Stimulated activated CD4-positive, alpha-beta T cell treated with anti-CD3 and anti-CD28 coated beads, Interleukin-2, amount 100 ng/mL, for 4 hours (primary cell): ENCODE results near the gene IFI27.

Experiments used
- DNase-seq: peaks from one replicate; pipeline ENCODE4 v3.0.0-alpha.2; 2020; ENCODE audit warnings: low read depth

Gene IFI27

DNA sequence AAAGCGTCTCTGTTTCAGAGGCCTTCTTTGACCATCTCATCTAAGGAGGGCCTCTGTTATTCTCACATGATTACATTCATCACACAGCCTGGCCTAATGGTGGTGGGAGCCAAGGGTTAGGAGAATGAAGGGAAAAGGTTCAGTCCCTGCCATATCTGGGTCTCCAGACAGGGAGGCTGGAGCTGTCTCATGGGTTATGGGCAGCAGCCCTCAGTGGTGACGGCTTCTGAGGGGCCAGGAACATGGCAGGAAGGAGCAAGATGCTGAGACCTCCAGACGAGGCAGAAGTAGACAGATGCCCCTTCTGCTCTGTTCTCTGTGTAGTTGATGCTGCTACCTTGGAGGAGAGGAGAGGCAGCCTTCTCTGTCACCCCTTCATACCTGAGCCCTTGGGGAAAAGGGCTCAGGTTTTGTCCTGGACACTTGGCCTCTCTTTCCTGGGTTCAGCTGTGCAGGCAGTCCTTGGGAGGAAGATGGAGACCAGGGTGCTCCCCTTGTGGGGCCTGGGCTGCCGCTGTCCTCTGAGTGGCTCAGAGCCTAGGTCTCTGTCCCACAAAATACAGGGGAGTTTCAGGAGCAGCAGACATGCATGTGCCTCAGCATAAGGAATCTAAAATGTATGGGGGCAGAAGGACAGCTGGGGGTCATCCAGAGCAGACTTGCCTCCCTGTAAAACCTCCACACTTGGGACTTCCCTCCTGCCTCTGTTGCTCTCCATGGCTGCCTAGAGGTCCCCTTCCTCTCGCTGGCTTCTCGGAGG lies 15.3 kb downstream of the IFI27 start:
- no peak for DNase-seq

DNA sequence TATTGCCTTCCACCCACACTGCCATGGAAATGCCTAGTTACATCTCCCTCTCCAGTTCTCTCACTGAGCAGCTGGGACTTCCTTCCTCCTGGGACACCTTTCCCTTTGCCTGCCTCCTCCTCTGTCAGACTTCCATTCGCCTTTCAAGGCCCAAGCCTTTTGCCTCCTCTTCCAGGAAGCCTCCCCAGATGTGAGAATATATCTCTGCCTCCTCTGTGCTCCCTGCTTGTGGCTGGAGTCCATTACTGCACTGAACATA lies 15.8 kb downstream of the IFI27 start:
- DNase-seq = no peak

DNA sequence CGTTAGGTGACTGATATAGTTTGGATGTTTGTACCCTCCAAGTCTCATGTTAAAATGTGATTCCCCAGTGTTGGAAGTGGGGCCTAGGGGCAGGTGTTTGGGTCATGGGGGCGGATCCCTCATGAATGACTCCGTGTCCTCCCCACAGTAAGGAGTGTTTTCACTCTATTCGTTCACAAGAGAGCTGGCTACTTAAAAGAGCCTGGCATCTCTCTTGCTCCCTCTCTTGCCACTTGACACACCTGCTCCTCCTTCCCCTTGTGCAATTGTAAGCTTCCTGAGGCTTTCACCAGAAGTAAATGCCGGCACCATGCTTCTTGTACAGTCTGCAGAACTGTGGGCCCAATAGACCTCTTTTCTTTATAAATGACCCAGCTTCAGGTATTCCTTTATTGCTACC lies 16.3 kb downstream of the IFI27 start:
- no peak for DNase-seq

DNA sequence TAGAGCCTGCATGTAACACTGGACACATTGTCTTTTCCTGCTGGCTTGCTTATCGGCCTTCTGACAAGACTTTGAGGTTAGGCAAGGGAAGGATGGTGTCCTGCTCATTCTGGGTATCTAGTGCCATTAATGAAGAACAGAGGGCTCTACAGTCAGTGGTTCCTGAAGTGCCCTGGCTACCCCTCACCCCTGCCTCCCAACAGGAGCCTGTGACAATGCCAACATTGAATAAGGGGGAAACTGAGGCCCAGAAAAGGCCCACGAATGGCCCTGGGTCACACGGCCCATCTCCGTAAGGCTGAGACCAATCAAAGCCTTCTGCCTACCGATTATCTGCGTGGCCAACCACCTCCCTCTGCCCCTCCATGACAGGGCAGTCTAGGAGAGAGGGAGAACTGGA lies 16.8 kb downstream of the IFI27 start:
- DNase-seq = no peak

DNA sequence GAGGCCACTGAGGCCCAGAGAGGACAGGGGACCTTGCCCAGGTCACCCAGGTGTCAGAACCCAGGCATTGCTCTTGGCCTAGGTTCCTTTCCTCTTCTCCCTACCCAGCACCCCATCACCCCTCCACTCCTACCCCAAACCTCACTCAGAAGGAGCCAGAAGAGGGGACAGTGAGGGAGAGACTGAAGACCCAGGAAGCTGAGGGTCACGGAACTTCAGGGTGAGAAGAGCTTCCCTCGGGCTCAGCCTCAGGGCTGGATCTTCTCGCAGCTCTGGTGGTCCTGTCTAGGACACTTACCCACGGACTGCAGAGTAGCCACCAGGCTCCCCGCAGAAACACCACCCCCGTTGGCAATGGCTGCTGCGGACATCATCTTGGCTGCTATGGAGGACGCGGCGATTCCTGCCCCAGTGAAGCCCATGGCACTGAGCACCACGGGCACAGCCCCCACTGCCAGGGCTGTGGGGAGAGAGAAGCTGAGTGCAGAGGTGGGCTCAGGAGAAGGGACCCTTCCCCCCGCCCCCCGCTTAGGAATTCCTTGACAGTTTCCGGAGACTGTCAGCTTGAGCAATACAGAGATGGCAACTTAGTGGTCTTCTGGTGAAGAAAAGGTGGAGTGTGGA lies 17.8 kb downstream of the IFI27 start:
- DNase-seq = no peak

DNA sequence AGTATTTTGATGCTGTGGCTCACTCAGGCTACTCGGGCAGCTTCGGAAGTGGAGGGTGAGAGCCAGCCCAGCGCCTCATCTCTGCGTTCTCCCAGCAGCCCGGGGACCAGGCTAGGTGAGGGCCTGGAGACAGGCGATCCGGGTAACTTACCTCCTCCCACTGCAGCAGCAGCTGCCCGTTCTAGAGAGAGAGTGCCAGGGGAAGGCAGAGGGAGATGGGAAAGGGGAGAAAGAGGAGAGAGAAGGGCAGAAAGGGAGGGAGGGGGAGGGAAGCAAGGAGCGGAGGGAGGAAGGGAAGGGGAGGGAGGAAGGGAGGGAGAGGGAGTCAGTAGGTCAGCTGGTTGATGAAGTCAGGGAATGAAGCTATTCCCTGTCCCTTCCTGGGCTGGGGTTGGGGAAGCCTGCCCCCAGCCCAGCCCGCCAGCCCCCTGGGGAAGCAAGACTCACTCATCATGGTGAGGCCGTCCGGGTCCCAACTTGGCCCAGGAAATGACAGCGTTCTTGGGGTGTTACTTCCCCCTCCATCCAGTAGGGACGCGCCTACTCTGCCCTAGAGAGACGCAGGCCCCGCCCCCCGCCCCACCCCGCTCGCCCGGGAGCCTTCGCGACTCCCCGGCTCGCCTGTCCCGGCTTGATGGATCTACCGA lies 18.7 kb downstream of the IFI27 start, which contains the start of gene IFI27L2:
Gene IFI27L2 (minus strand): TSS at position 494 of the 647 bp plus-strand sequence. CDS start 40 bp downstream, at position 454.
- peak; percentile 49 for DNase-seq

DNA sequence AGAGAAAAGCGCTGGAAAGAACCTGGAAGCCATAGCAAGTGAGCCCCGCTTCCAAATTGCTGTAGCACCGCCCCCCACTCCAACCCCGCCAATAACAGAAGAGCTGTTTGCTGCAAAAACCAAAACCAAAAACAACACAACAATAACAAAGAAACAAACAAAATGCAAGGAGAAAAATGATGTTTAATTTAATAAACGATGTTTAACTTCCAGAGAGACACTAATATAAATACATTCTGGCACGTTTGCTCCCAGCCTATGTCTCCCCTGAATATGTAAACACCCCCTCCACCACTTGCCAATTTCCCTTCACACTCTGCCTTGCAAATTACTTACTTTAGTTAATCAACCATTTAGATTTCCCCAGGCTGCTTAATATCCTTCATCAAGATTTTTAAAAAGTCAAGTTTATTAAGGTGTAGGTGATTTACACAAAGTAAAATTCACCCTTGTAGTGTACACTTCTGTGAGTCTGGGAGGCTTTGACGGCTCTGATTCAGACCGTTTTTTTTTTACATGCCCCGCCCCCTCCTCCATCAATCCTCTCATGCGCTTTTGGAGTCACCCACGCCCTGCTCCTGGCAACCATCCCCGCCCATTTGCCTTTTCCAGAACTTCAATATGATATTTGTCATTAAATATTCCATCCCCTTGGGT lies 19.4 kb downstream of the IFI27 start:
- no peak for DNase-seq

DNA sequence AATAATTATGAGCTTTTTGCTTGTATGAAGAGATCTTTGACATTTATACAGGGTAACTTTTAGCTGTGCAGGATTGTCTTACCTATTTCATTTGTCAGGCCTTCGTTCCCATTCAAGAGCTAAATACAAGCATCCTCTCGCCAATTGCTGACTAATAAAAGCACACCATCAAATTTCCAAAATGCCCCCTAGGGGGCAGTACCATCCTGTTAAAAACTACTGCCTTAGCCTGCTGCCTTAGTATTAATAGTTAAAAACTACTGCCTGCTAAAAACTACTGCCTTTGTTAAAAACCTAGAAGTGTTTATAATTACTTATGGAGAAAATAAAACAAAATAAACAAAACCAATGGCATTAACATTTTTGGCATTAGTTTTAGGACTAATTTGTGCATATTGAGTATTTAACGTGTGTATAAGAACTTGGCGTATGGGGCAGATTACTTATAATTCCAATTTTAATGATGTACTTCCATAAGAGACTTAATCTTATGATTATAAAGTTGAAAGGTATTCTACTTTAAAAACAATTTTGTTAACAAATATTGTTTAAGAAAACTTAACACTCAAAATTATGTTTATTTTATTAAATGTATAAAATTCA lies 21.9 kb downstream of the IFI27 start:
- peak; percentile 59 for DNase-seq

DNA sequence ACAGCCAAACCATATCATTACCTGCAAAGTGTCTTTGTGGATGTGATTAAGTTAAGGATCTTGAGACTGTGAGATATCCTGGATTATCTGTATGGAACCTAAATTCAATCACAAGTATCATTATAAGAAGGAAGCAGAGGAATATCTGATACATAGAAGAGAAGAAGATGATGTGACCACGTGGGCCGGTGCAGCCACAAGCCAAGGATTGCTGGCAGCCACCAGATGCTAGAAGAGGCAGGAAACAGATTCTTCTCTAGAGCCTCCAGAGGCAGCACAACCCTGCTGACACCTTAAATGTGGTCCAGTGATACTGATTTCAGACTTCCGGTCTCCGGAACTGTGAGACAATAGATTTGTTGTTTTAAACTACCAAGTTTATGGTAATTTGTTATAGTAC lies 24.9 kb downstream of the IFI27 start:
- no peak for DNase-seq

DNA sequence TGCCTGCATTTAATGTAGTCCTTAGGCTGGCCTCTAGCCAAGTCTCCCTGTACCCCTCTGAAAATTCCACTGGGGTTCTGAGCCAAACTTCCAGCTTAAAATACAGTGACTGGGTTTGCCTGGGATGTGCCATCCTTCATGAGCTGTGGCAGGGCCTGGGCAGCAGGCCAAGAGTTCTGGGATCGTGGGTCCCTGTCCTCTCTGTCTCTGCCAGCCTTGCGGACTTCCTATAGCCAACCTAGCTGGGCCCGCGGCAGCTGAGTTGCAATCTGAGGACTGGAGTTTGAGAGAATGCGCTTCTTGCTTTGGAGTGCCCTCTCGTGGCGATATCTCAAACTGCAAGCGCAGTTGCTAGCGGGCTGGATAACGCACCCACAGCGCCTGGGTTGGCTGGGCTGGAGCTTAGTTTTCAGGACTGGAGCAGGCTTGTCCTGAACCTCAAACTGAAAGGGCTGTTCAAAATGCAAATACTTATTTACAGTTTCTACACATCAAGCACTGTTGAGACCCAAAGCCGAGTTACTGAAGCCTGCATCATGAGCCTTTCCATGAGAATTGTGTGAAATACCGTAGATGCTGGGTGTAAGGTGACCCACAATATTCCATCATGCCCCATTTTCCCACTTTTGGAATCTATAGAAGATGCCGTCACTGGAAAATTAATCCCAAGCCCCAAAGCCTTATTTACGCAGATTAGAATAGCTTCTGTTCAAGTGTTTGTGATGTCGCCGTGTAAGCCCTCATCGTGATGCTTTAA lies 26.2 kb downstream of the IFI27 start:
- DNase-seq = peak; percentile 73

DNA sequence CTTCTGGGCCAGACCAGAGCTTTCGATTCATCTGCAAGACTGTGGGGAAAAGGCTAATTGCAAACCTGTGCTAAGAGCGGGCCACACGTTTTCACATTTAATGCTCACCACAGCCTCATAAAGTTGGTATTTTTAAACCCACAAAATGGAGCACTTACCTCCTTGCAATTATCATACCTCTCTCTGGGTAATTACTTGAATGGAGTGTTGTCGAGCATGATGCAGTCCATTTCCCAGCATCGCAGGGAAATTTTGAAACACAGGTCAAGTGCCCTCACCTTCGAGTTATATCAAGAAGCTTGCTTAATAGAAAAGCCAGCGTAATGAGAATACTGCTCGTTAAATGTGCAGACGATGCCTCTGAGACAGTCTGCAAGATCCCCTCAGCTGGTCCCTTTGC lies 27.7 kb downstream of the IFI27 start:
- DNase-seq = no peak

DNA sequence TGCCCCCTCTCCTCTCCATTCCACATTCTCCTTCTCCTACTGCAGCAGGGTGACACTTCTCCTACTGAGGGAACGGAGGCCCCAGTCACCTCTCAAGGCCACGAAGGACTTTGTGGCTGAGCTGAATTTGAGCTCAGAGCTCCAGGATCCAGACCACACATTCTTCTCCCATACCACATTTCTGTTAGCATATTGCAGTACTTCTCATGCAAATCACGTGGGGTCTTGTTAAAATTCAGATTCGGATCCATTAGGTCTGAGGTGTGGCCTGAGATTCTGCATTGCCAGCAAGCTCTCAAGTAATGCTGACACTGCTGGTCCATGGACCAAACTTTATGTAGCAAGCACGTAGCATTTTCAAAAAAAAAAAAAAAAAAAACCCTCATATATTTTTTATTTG lies 28.5 kb downstream of the IFI27 start:
- DNase-seq = no peak

DNA sequence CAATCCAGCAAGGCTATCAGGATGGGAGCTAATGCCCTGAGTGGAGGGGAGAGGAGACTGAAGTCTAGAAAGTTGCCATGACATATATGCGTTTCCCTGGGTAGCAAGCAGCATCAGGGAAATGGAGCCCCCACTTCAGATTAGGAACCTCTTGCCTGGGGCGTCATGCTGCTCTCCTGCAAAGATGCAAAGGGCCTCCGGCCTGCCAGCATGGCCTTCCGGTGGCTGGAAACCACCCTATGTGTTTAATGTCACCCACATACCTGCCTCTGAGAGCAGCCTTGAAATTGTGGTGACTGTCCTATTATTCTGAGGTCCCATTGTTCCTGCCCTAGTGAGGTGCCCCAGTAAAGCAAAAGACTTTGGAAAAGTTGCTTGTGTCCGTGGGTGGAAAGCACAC lies 28.9 kb downstream of the IFI27 start:
- no peak for DNase-seq

DNA sequence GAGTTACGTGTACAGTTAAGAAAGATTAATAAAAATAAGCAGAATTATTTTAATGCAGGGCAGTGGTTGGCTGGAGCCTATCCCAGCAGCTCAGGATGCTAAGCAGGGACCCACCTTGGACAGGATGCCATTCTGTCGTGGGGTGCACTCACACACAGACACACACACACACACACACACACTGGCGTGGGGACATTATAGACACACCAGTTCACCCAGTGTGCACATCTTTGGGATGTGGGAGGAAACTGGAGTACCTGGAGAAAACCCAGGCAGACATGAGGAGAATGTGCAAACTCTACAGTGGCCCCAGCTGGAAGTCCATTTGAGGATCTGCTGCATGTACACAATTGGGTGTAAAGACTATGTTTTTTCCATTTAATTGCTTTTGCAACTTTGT lies 31.7 kb downstream of the IFI27 start:
- DNase-seq = no peak

DNA sequence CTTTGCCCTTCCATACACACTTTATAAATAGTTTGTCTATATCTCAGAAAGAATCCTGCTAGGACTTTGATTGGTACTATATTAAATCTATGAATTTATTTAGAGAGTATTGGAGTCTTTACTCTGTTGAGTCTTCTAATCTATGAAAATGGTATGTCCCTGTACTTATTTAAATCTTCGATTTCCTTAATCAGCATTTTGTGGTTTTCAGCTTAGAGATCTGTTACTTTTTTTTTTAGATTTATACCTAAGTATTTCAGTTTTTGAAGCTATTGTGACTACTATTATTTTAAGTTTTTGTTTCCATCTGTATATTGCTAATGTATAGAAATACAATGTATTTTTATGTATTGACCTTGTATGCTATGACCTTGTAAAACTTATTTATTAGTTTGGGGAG lies 32.3 kb downstream of the IFI27 start:
- no peak for DNase-seq

DNA sequence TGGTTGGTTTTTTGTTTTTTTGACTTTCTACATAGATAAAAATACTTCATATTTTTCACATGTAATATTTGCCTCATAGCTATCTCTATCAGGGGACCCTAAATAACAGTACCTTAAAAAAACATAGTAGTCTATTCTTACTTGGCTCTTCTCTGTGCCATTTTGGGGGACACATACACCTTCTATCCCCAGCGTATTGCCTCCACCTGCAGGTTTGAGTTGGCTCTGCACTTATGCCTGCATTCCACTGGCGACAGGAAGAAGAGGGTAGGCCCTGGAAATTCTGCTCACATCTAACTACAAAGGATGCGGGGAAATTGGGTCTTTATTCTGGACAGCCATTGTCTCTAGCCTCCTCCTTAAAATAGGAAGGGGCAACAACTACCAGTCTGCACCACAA lies 32.7 kb downstream of the IFI27 start:
- no peak for DNase-seq

DNA sequence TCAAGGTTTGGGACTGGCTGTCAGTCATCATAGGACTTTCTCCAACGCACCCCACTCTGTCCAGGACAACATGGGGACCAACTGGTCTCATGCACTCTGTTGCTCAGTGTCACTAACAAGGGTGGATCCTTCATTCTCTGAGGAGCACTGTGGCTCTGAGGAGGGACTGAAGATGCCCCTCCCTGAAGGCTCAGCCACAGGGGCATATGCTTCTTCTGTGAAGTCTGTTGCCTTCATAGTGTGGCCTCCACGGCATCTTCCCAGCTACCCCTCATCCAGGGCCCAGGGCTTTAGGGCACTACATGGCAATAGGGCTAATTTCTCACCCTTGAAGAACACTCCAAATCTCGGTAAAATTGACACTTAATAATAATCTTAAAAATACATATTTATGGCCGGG lies 33.2 kb downstream of the IFI27 start:
- DNase-seq = no peak

DNA sequence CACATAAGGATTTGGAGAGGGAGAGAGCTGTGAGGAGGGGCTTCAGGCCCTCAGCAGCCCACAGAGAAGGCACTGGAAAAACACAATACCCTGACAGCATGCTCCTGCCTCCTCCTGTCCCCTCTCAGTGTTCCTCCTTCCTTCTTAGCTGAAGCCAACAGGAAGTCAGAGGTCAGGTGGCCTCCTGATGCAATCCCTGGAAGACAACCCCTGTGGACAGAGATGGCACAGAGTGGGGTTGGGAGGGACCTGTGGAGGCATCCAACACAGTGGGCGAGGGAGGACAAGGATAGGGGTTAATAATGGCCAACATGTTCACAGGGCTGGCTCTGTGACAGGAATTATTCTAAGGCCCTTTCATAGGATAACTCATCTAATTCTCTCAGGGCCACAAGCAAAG lies 34.2 kb downstream of the IFI27 start:
- DNase-seq = no peak

DNA sequence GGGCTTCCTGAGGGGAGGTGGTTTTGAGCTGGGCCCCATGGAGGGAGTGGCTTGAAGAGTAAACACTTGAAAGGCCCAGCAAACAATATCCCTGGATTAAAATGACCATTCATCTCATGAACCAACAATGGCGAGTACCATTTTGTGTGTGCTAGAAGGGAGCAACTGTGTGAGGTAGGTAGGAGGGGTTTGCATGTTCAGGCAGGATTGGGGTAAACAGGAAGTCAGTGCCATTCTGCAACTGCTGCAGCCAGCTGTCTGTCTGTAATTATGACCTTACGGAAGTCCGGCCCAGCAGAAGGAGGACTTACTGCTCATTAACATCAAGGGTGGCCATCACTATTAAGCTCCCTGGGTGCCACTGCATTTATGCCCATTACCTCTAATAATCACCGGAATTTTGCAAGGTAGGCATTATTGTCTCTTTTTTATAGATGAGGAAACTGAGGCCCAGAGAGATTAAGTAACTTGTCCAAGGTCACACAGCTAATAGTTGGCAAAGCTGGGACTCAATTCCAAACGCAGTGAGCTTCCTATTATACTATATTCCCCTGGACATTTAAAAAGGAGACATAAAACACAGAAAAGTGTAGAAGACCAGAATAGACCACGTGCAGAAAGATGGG lies 35.5 kb downstream of the IFI27 start:
- DNase-seq = no peak

DNA sequence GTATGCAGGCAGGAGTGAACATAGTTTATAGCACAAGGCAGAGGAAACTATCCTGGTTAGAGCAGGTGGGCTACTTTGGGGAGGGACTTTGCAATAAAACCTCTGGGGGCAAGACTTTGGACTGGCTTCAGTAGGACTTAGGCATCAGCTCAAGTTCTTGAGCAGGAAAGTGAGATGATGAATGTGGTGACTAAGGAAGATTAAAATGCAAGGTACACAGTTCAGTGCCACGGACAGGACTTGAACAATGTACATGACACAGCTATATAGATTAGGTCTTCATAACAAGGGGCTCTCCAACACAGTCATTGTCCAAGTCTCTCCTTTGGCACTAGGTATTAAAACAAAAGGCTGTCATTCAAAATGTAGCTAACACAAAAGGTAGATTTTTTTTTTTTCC lies 42.1 kb downstream of the IFI27 start:
- no peak for DNase-seq

DNA sequence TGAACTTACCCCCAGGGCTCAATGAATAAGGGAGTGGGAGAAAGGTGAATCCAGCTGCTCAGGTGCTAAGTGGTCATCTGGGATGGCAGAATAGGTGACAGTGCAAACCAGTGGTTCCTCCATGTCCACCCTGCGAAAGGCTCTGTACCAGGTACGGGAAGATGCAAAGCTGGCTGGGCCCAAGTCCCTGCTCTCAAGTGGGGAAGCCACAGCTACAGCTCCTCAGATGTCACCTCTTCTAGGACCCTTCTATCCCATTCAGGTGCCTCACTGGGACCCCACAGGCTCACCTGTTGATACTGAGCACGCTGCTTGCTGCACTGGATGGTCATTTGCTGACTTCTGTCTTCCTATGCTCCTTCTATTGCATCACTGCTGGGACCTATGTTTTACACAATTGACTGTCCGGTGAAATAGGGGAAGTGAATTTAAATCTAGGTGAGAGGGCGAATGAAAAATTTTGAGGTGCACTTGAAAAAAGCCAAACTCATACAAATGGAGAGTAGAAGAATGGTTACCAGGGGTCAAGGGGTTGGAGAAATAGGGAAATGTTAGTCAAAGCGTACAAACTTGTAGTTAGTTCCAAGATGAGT lies 43.3 kb downstream of the IFI27 start:
- DNase-seq = no peak
